Pancreas (tissue), 10 donors: ENCODE results near the gene C16orf89. TPM values are rescaled to one million over a fixed set of nuclear protein-coding genes. Genes with fewer than 3 reads are reported as not detected.

Experiments
- ATAC-seq, 4 donors: fragments of 200-7000 bp; cut with Tn5 transposase; one replicate each; pipeline versions ENCODE4 v1.8.0 to v1.9.1; 2020; ENCODE audit warnings: mild to moderate bottlenecking in 4 of 4, moderate library complexity in 4 of 4
- DNase-seq, 6 donors: peaks; one replicate each; pipeline ENCODE4 v3.0.0-alpha.2; 2020
- FAIRE-seq: peaks from 2 replicates; lab custom pipeline; 2012; peaks lifted over from hg19 to GRCh38; lab: Jason Lieb, UNC
- H3K27ac ChIP-seq, 4 donors: fragments of 200-600 bp; sonication (generic); 1 replicate in 3 of 4; 2 replicates in 1 of 4; pipeline versions ENCODE4 v1.5.0 to v1.8.0; 2020
- H3K27me3 ChIP-seq, 4 donors: fragments of 200-600 bp; one replicate each; pipeline ENCODE4 v1.8.0; 2021
- H3K36me3 ChIP-seq, 3 donors: fragments of 200-600 bp; sonication (generic) in 1 of 3; one replicate each; pipeline versions ENCODE4 v1.5.0 to v1.8.0; 2020 to 2021
- H3K4me1 ChIP-seq, 3 donors: fragments of 200-600 bp; one replicate each; pipeline ENCODE4 v1.8.0; 2021
- H3K4me3 ChIP-seq, 4 donors: fragments of 200-600 bp; sonication (generic) in 2 of 4; one replicate each; pipeline versions ENCODE4 v1.5.0 to v1.8.0; 2020 to 2021
- H3K9me3 ChIP-seq, 4 donors: fragments of 200-600 bp; one replicate each; pipeline ENCODE4 v1.8.0; 2021
- WGBS, 2 donors: extraction: QIAGEN DNeasy Blood & Tissue Kit; methylation state at CpG; one replicate each; pipeline ENCODE4 v1.1.7; 2013; 5-methylcytosine and 5-hydroxymethylcytosine counted together
- intact Hi-C, 3 donors: fragments of 100-400 bp; cut with DNase I; formaldehyde crosslinking; loops; one replicate each; pipeline versions ENCODE4 v1.11.1 to v1.14.2; 2022
- polyA plus RNA-seq, 2 donors: library from polyadenylated mRNA; stranded (reverse); fragments of 200-250 nt; gene quantifications; one replicate each; pipeline ENCODE4 v1.2.3, GENCODE V29; 2013
- total RNA-seq, 6 donors: library from RNA; stranded (reverse); fragmentation: NEBNext Ultra II Directional in 4 of 6; extraction: Animal tissue kit (Norgen Biotek cat#: 25700) in 4 of 6; gene quantifications; one replicate each; pipeline versions ENCODE4 v1.2.1 to v1.2.4, GENCODE V29; 2021 to 2023
- TF ChIP-seq, protein P1 (sequence below), 4 donors: fragments of 200-600 bp; sonication (generic) in 3 of 4; IDR thresholded peaks; one replicate each; pipeline versions ENCODE4 v1.5.0 to v1.8.0; 2021; ENCODE audit warnings: antibody characterized with exemption in 4 of 4
- donor health status: healthy with polysubstance abuse.
- donor health status: DM: no; HTN: no; CAD: no; lungs with moderate emphysema.
- donor health status: DM: no; HTN: no; CAD: no.
- donor health status: control.
- donor health status: control.
- donor health status: Bipolar disorder and iron deficiency.
- donor health status: DM: yes; HTN: yes; CAD: no.
- donor health status: DM: no; HTN: no; CAD: no.
- donor health status: DM: no; HTN: no; CAD: no.
- donor health status: DM: yes; HTN: yes; CAD: no.

The C16orf89 gene
- total and polyA plus RNA-seq, 8 donors, result 1.1 to 9.1 (median 2.3) TPM; not detected in 1

DNA sequence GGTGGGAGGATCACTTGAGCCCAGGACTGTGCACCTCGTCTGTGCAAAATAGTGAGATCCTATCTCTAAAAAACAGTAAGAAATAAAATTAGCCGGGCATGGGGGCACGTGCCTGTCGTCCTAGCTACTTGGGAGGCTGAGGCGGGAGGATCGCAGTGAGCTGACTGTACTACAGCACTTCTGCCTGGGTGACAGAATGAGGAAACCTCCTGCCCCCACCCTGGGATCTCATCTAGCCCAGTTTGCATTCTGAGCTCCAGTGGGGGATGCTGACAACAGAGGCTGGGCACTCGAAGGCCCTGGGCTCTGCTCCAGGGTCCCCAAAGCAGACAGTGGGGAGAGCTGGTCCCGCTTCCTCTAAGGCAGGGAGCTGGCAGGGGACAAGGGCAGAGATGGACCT, 39.1 kb downstream of the C16orf89 start:
- TF ChIP-seq, protein P1, sequence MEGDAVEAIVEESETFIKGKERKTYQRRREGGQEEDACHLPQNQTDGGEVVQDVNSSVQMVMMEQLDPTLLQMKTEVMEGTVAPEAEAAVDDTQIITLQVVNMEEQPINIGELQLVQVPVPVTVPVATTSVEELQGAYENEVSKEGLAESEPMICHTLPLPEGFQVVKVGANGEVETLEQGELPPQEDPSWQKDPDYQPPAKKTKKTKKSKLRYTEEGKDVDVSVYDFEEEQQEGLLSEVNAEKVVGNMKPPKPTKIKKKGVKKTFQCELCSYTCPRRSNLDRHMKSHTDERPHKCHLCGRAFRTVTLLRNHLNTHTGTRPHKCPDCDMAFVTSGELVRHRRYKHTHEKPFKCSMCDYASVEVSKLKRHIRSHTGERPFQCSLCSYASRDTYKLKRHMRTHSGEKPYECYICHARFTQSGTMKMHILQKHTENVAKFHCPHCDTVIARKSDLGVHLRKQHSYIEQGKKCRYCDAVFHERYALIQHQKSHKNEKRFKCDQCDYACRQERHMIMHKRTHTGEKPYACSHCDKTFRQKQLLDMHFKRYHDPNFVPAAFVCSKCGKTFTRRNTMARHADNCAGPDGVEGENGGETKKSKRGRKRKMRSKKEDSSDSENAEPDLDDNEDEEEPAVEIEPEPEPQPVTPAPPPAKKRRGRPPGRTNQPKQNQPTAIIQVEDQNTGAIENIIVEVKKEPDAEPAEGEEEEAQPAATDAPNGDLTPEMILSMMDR (IDR thresholded peaks at IDR 0.05), result no peak
- Histone ChIP-seq H3K27ac (no peak overlapping the region), H3K36me3 (no peaks in the 10 kb centered on the region), H3K4me3 (no peak overlapping the region), H3K4me1 (no peaks in the 10 kb centered on the region), H3K27me3 (no peaks in the 10 kb centered on the region), H3K9me3 (no peaks in the 10 kb centered on the region)
- FAIRE-seq (no peak), DNase-seq (no peak), ATAC-seq (no peak)
- intact Hi-C loops, result no loop called here
- 86 to 88% methylated on average over 8 of the region's 8 CpGs for WGBS, 2 donors

DNA sequence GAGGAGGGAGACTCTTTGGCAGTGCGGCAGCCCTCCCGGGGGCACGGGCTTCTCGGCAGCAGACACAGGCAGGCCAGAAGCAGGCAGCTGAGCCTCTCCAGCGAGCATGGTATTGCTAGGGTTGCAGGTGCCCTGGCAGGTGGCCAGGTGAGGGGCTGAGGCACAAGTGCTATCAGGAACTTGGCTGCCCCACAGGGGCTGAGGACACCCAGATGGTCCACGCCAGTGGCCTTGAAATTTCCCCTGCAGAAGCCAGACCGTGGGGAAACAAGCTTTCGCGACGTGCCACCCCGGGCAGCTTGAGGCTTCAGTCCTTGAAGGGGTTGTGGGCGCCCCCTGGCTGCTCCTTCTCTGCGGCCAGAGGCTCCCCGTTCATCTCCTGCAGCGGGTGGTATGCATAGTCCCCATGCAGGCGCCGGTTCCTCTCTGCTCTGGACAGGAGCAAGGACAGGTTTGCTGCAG, 40.6 kb downstream of the C16orf89 start:
- DNase-seq (peak in 4 of 6 donors; percentile 28 to 84 (median 46)), ATAC-seq (peak; percentile 10 to 78 (median 36)), FAIRE-seq (no peak)
- Histone ChIP-seq H3K4me1 (no peaks in the 10 kb centered on the region), H3K27me3 (no peaks in the 10 kb centered on the region), H3K27ac (no peak overlapping the region), H3K4me3 (no peak overlapping the region), H3K9me3 (no peaks in the 10 kb centered on the region), H3K36me3 (no peaks in the 10 kb centered on the region)
- WGBS, 2 donors, result 38 to 41% methylated on average over 17 of the region's 17 CpGs
- intact Hi-C loops, result no loop called here
- TF ChIP-seq, protein P1 (IDR thresholded peaks at IDR 0.05), result no peak

DNA sequence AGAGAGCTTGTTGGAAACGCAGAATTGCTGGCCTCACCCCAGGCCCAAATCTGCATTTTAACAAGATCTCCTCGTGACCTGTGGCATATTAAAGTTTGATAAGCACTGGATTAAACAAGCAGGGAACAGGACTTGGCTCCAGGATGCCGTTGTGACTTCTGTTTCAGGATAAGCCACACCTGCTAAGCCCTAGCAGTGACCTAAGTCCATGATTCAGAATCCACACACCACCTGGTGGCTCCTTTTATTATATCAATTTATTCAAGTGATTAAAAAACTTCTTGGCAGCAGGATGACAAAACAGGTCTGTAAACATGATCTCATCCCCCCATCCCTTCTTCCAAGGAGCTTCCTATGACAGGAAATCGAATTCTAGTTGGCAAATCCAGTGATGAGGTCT, 41.1 kb downstream of the C16orf89 start:
- H3K4me1 ChIP-seq, result no peaks in the 10 kb centered on the region
- 14 to 19% methylated on average over 4 of the region's 4 CpGs for WGBS, 2 donors
- peak in 3 of 6 donors; percentile 40 to 50 (median 46) for DNase-seq
- H3K4me3 ChIP-seq, result no peak overlapping the region
- TF ChIP-seq, protein P1 (IDR thresholded peaks at IDR 0.05), result peak in 1 of 4 donors; percentile 18
- H3K36me3 ChIP-seq, result no peaks in the 10 kb centered on the region
- no peaks in the 10 kb centered on the region for H3K9me3 ChIP-seq
- intact Hi-C loops, result no loop called here
- no peak overlapping the region for H3K27ac ChIP-seq
- no peaks in the 10 kb centered on the region for H3K27me3 ChIP-seq
- no peak for FAIRE-seq
- ATAC-seq, result peak; percentile 87 to 96 (median 90)

DNA sequence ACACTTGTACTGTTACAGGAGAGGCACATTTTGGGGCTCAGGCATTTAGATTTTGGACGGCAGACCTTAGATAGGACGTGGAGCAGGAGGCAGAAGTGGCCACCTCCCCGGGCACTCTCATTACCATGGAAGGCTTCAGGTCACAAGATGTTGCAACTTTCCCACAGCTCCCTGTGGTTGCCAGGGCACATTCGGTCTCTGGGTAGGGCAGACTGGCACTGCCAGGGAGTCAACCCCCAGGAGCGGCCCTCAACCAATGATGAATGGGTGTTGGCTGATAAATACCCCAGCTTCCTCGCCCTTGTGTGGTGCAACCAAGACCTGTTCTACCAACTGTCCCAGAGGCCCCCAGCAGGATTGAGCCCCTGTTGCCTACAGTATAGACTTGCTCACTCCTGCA, 43.2 kb downstream of the C16orf89 start:
- H3K9me3 ChIP-seq, result no peaks in the 10 kb centered on the region
- WGBS, 2 donors, result 49 to 54% methylated on average over 6 of the region's 6 CpGs
- H3K27me3 ChIP-seq, result no peaks in the 10 kb centered on the region
- no peaks in the 10 kb centered on the region for H3K36me3 ChIP-seq
- TF ChIP-seq, protein P1 (IDR thresholded peaks at IDR 0.05), result no peak
- no peak for FAIRE-seq
- H3K4me3 ChIP-seq, result no peak overlapping the region
- peak in 1 of 4 donors; percentile 28 for ATAC-seq
- no peak for DNase-seq
- H3K4me1 ChIP-seq, result no peaks in the 10 kb centered on the region
- H3K27ac ChIP-seq, result no peak overlapping the region
- intact Hi-C loops, result no loop called here

DNA sequence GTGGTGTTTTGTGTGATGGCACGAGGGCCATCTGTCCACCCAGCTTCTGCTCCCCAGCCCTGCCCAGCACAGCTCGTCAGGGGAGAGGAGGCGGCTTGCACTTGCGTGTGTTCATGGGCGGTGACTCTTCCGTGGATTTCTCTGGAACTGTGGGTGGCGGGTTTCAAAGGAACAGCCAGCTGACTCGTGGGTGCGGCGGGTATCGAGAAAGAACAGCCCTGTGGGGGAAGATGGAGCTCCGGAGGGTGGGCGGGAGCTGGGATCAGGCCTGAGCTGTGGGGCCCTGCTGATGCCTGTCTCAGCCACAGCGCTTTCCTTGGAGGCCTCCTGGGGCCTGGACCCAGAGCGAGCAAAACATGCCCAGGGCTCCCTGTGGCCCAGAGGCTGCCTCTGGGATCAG, 45.2 kb downstream of the C16orf89 start:
- Histone ChIP-seq H3K27ac (no peak overlapping the region), H3K27me3 (no peaks in the 10 kb centered on the region), H3K4me1 (no peaks in the 10 kb centered on the region), H3K36me3 (no peaks in the 10 kb centered on the region), H3K4me3 (no peak overlapping the region), H3K9me3 (no peaks in the 10 kb centered on the region)
- intact Hi-C loops, result no loop called here
- no peak for ATAC-seq
- WGBS, 2 donors, result 47 to 52% methylated on average over 15 of the region's 15 CpGs
- DNase-seq, result no peak
- no peak for FAIRE-seq
- TF ChIP-seq, protein P1 (IDR thresholded peaks at IDR 0.05), result no peak
